HG03520 (cell line): ENCODE measurements around the gene SLC26A11.

Experiments
- ATAC-seq: cut with Tn5 transposase; IDR thresholded peaks from one replicate; pipeline ENCODE4 v1.9.1; 2021; ENCODE audit warnings: mild to moderate bottlenecking, moderate library complexity; ENCODE audit not compliant: unreplicated experiment

The SLC26A11 gene

GRCh38 chr17:80277751-80278671 lies 57.8 kb downstream of the SLC26A11 start:
- no peak for ATAC-seq

- ATAC-seq: no peak
These were observed 59.7 kb downstream of the SLC26A11 start for GRCh38 chr17:80279895-80280294.

GRCh38 chr17:80281516-80281915 lies 61.3 kb downstream of the SLC26A11 start:
- no peak for ATAC-seq

GRCh38 chr17:80283116-80283852 lies 63.1 kb downstream of the SLC26A11 start:
- ATAC-seq: no peak

GRCh38 chr17:80284631-80285030 lies 64.4 kb downstream of the SLC26A11 start:
- ATAC-seq: no peak

- ATAC-seq: no peak
These were observed 65.2 kb downstream of the SLC26A11 start for GRCh38 chr17:80285237-80285920.

- no peak for ATAC-seq
These were observed 66.4 kb downstream of the SLC26A11 start for GRCh38 chr17:80286638-80286960.

GRCh38 chr17:80287038-80287437 lies 66.8 kb downstream of the SLC26A11 start:
- ATAC-seq: no peak

- no peak for ATAC-seq
These were observed 67.8 kb downstream of the SLC26A11 start for GRCh38 chr17:80287806-80288567.

- no peak for ATAC-seq
These were observed 69.4 kb downstream of the SLC26A11 start for GRCh38 chr17:80289616-80290015.

GRCh38 chr17:80290156-80290555 lies 69.9 kb downstream of the SLC26A11 start:
- no peak for ATAC-seq

- no peak for ATAC-seq
These were observed 71.0 kb downstream of the SLC26A11 start for GRCh38 chr17:80291260-80291659.

GRCh38 chr17:80291691-80292487 lies 71.7 kb downstream of the SLC26A11 start:
- ATAC-seq: no peak

GRCh38 chr17:80292521-80292971 lies 72.3 kb downstream of the SLC26A11 start:
- no peak for ATAC-seq

- no peak for ATAC-seq
These were observed 74.0 kb downstream of the SLC26A11 start for GRCh38 chr17:80294210-80294609.

- no peak for ATAC-seq
These were observed 74.4 kb downstream of the SLC26A11 start for GRCh38 chr17:80294653-80295052.

GRCh38 chr17:80295146-80295545 lies 74.9 kb downstream of the SLC26A11 start:
- ATAC-seq: no peak

GRCh38 chr17:80295559-80295958 lies 75.3 kb downstream of the SLC26A11 start:
- no peak for ATAC-seq

- ATAC-seq: no peak
These were observed 76.0 kb downstream of the SLC26A11 start for GRCh38 chr17:80296221-80296620.

GRCh38 chr17:80297996-80298560 lies 77.9 kb downstream of the SLC26A11 start:
- ATAC-seq: no peak
